K562 (cell line): ENCODE measurements around the gene TBC1D7. TPM values are rescaled to one million over a fixed set of nuclear protein-coding genes. Genes with fewer than 3 reads are reported as not detected.

Experiments used
- ATAC-seq: fragments of 200-7000 bp; cut with Tn5 transposase; 3 replicates; pipeline ENCODE4 v1.9.1; 2020; ENCODE audit warnings: moderate library complexity
- BruUV-seq: library from RNA; stranded (reverse); fragments of 400-500 nt; replicated peaks from 2 replicates; lab custom pipeline; 2021; lab: Mats Ljungman, UMichigan
- CTCF ChIA-PET: fragments of 300-600 bp; formaldehyde crosslinking; extraction: SDS; loops from one replicate; lab custom pipeline; 2021; ENCODE audit warnings: low intra/inter-chr PET ratio; lab: Yijun Ruan, JAX
- POLR2A ChIA-PET: fragments of 300-600, 350-650 bp; sonication (Branson Sonifier 250); formaldehyde crosslinking; extraction: SDS; loops from one replicate; lab custom pipeline; 2021; ENCODE audit warnings: antibody characterized with exemption, inconsistent platforms; lab: Yijun Ruan, JAX
- DNase-seq, 4 experiments: peaks; one replicate each; pipeline versions ENCODE4 v3.0.0 to v3.0.0-alpha.2; 2011 to 2018; ENCODE audit warnings: low spot score in 3 of 4, mixed read lengths in 3 of 4; ENCODE audit errors: extremely low read depth in 1 of 4
- FAIRE-seq: peaks from 2 replicates; lab custom pipeline; 2011; peaks lifted over from hg19 to GRCh38; lab: Jason Lieb, UNC
- H2AFZ ChIP-seq: 2 replicates; pipeline ENCODE4 v1.6.0; 2011; ENCODE audit warnings: low read depth, low read length, control low read depth, inconsistent platforms
- H3K27ac ChIP-seq: fragments of 200-600 bp; 3 replicates; pipeline ENCODE4 v1.8.0; 2011; ENCODE audit warnings: low read depth, mild to moderate bottlenecking, control low read depth, inconsistent platforms, low read length, moderate library complexity, mixed read lengths; ENCODE audit errors: extremely low read depth
- H3K27me3 ChIP-seq, 2 experiments: fragments of 300-600 bp in 1 of 2; 2 replicates in 1 of 2; 3 replicates in 1 of 2; pipeline versions ENCODE4 v1.6.0 to v1.8.0; 2011; ENCODE audit warnings: inconsistent platforms in 2 of 2, low read length in 2 of 2, mild to moderate bottlenecking in 1 of 2, mixed read lengths in 1 of 2, moderate library complexity in 1 of 2; ENCODE audit not compliant: control insufficient read depth in 2 of 2, insufficient read depth in 2 of 2
- H3K36me3 ChIP-seq: fragments of 300-600 bp; 3 replicates; pipeline ENCODE4 v1.8.0; 2011; ENCODE audit warnings: mild to moderate bottlenecking, low read length, inconsistent platforms; ENCODE audit not compliant: control insufficient read depth, insufficient read depth
- H3K4me1 ChIP-seq, 2 experiments: fragments of 200-600 bp in 1 of 2; replicated peaks in 1 of 2; 2 replicates in 1 of 2; 3 replicates in 1 of 2; pipeline versions ENCODE4 v1.5.1 to v1.8.0; 2011; ENCODE audit warnings: inconsistent platforms in 2 of 2, low read length in 2 of 2, mild to moderate bottlenecking in 1 of 2, mixed read lengths in 1 of 2, moderate library complexity in 1 of 2; ENCODE audit not compliant: control insufficient read depth in 2 of 2, insufficient read depth in 2 of 2
- H3K4me2 ChIP-seq: 2 replicates; pipeline ENCODE4 v1.6.1; 2011; ENCODE audit warnings: low read length, control low read depth, inconsistent platforms, mixed read lengths; ENCODE audit not compliant: insufficient read depth
- H3K4me3 ChIP-seq: fragments of 200-600 bp; sonication (generic), shearing (Covaris generic); 2 replicates; pipeline ENCODE4 v1.5.1; 2016; ENCODE audit warnings: control low read depth, inconsistent platforms
- H3K79me2 ChIP-seq: fragments of 200-600 bp; 3 replicates; pipeline ENCODE4 v1.8.0; 2011; ENCODE audit warnings: low read length, inconsistent platforms; ENCODE audit not compliant: control insufficient read depth, insufficient read depth
- H3K9ac ChIP-seq, 2 experiments: 2 replicates each; pipeline versions ENCODE4 v1.6.0 to v1.6.1; 2011; ENCODE audit warnings: low read depth in 2 of 2, low read length in 2 of 2, control low read depth in 1 of 2, inconsistent platforms in 1 of 2, mild to moderate bottlenecking in 1 of 2, mixed read lengths in 1 of 2; ENCODE audit not compliant: insufficient read depth in 1 of 2
- H3K9me1 ChIP-seq: one replicate; pipeline ENCODE4 v1.6.0; 2011; ENCODE audit warnings: inconsistent platforms, mild to moderate bottlenecking, low read length, moderate library complexity; ENCODE audit not compliant: control insufficient read depth, insufficient read depth
- H3K9me3 ChIP-seq: replicated peaks from 2 replicates; pipeline ENCODE4 v1.5.1; 2011; ENCODE audit warnings: low read depth, low read length, inconsistent platforms; ENCODE audit not compliant: control insufficient read depth, insufficient read depth
- H4K20me1 ChIP-seq: replicated peaks from 2 replicates; pipeline ENCODE4 v1.6.1; 2011; ENCODE audit warnings: low read length, inconsistent platforms, mixed read lengths; ENCODE audit not compliant: control insufficient read depth, insufficient read depth
- CBFB ChIP-seq: sonication (generic); formaldehyde crosslinking; IDR thresholded peaks from 2 replicates; pipeline ENCODE4 v1.4.0; 2020; ENCODE audit warnings: mild to moderate bottlenecking, missing genetic modification reagents
- CEBPB ChIP-seq: fragments of 450-650 bp; IDR thresholded peaks from 2 replicates; pipeline ENCODE4 v1.6.1; 2016; ENCODE audit warnings: missing genetic modification characterization, missing compliant biosample characterization
- CTBP1 ChIP-seq: fragments of 450-650 bp; IDR thresholded peaks from 2 replicates; pipeline ENCODE4 v1.6.1; 2016; ENCODE audit warnings: borderline replicate concordance
- HDAC1 ChIP-seq, 2 experiments: fragments of 450-650 bp; IDR thresholded peaks; 2 replicates each; pipeline ENCODE4 v1.6.1; 2016 to 2017; ENCODE audit warnings: inconsistent platforms in 1 of 2, mild to moderate bottlenecking in 1 of 2, moderate library complexity in 1 of 2
- JUND ChIP-seq, 2 experiments: IDR thresholded peaks; 2 replicates in 1 of 2; 3 replicates in 1 of 2; pipeline ENCODE4 v1.6.1; 2011; ENCODE audit warnings: borderline replicate concordance in 2 of 2, low read depth in 2 of 2, low read length in 2 of 2, improper control_type of control experiment in 1 of 2, missing biosample characterization in 1 of 2, missing genetic modification characterization in 1 of 2, missing genetic modification reagents in 1 of 2
- POLR2B ChIP-seq: fragments of 450-650 bp; IDR thresholded peaks from 2 replicates; pipeline ENCODE4 v1.6.1; 2018; ENCODE audit warnings: low read depth; ENCODE audit not compliant: partially characterized antibody
- TEAD4 ChIP-seq, 2 experiments: sonication (generic) in 1 of 2; formaldehyde crosslinking in 1 of 2; IDR thresholded peaks; 2 replicates each; pipeline versions ENCODE4 v1.6.1 to v1.8.0; 2012 to 2022; ENCODE audit warnings: borderline replicate concordance in 1 of 2, inconsistent platforms in 1 of 2, low read length in 1 of 2, mild to moderate bottlenecking in 1 of 2, missing genetic modification reagents in 1 of 2
- ZNF24 ChIP-seq: fragments of 450-650 bp; IDR thresholded peaks from 2 replicates; pipeline ENCODE4 v1.6.1; 2016
- ZNF436 ChIP-seq: fragments of 250-450, 450-650 bp; sonication (Bioruptor Pico); formaldehyde crosslinking; IDR thresholded peaks from 2 replicates; pipeline ENCODE4 v1.7.0; 2020; ENCODE audit warnings: mild to moderate bottlenecking
- ZNF778 ChIP-seq: fragments of 450-650 bp; formaldehyde crosslinking; IDR thresholded peaks from 2 replicates; pipeline ENCODE4 v1.4.0; 2020; ENCODE audit warnings: mild to moderate bottlenecking, moderate library complexity
- ZZZ3 ChIP-seq: fragments of 450-650 bp; IDR thresholded peaks from 2 replicates; pipeline ENCODE4 v1.6.1; 2016; ENCODE audit warnings: antibody characterized with exemption, mild to moderate bottlenecking, moderate library complexity
- WGBS: fragments of 100-300 bp; shearing (Covaris generic); methylation state at CpG from one replicate; pipeline ENCODE4 v1.1.6; 2016; ENCODE audit warnings: low coverage, mixed read lengths; ENCODE audit not compliant: insufficient coverage; ENCODE audit errors: missing lambda C conversion rate; 5-methylcytosine and 5-hydroxymethylcytosine counted together
- in situ Hi-C: fragments of 300-500 bp; cut with MboI; formaldehyde crosslinking; loops from 4 replicates; pipeline ENCODE4 v1.15.0; 2018; ENCODE audit warnings: inconsistent platforms, mixed read lengths
- intact Hi-C: fragments of 100-400 bp; cut with micrococcal nuclease; formaldehyde crosslinking; loops from 2 replicates; pipeline ENCODE4 v1.14.2; 2022
- polyA plus RNA-seq, 8 experiments: library from polyadenylated mRNA; depleted of rRNA in 4 of 8; stranded (reverse) in 5 of 8; unstranded in 3 of 8; fragments of >200 nt; fragmentation: Nextera tagmentation in 2 of 8; fragmentation: Illumina TruSeq in 1 of 8; extraction: Ambion mirVana in 2 of 8; extraction: Trizol in 1 of 8; gene quantifications; 2 replicates each; pipeline versions ENCODE4 v1.2.1 to v1.2.3, GENCODE V29; 2011 to 2014; ENCODE audit warnings: inconsistent platforms in 1 of 8, missing spikeins in 1 of 8
- total RNA-seq, 7 experiments: library from RNA; depleted of rRNA in 6 of 7; stranded (reverse); fragments of >200 nt in 6 of 7; fragmentation: Illumina TruSeq in 2 of 7; extraction: Trizol in 2 of 7; gene quantifications; 2 replicates each; pipeline versions ENCODE4 v1.2.1 to v1.2.3, GENCODE V29; 2011 to 2021; ENCODE audit warnings: low replicate concordance in 1 of 7
- TF ChIP-seq, protein P1 (sequence below): fragments of 450-650 bp; IDR thresholded peaks from 2 replicates; pipeline ENCODE4 v1.6.1; 2016
- TF ChIP-seq, protein P2 (sequence below): fragments of 450-650 bp; IDR thresholded peaks from 2 replicates; pipeline ENCODE4 v1.6.1; 2017; ENCODE audit warnings: antibody characterized with exemption, mild to moderate bottlenecking

TBC1D7 gene
- total and polyA plus RNA-seq, 9 of the 15 experiments (the other 6 are each of a cell fraction or from before 2014, with no cell fraction given), result 49.4 to 107 (median 61.1) TPM

DNA sequence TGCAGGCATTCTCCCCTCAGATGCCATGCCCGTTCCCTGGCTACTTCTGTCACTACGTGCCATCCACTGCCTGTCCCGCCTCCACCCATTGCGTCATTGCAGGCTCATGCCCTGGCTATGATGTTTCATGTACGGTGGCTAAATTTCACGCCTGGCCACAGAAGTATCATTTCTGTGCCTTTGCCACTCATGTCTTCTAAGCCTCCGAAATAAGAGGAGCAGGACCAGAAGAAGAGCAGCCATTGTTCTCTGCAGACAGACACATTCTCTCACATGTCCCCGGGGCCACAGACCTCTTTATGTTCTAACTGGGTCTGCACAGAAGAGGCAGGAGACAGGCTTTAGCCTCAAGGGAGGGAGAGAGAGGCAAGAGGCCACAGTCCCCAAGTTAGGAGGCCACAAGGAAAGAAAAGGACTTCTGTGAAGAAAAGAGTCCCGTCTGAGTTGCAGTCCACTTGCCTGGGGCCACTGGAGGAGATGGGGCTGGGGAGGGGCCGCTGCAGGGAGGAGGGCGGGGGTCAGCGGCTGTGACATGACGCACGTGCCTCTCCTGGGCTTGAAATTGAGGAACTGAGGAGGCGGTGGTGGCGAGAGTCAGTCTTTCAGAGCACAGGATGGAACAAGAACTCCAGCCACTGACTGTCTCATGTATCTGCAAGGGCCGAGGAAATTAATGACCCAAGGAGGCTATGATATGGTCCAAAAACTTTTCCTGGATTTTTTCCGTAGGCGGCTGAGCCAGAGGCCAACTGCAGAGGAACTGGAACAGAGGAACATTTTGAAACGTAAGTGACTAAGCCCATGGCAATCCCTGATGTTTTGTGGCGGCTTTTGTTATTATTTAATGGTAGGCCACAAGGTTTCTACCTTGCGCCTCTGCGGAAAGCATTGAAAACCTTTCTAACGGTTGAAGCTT is 55.9 kb downstream of the TBC1D7 start (continued):
- TF ChIP-seq, protein P1, sequence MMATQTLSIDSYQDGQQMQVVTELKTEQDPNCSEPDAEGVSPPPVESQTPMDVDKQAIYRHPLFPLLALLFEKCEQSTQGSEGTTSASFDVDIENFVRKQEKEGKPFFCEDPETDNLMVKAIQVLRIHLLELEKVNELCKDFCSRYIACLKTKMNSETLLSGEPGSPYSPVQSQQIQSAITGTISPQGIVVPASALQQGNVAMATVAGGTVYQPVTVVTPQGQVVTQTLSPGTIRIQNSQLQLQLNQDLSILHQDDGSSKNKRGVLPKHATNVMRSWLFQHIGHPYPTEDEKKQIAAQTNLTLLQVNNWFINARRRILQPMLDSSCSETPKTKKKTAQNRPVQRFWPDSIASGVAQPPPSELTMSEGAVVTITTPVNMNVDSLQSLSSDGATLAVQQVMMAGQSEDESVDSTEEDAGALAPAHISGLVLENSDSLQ, result peak; percentile 41; the same call in 1 of the 2 replicates
- peak; percentile 69 for TF ChIP-seq POLR2B
- 0 out of 4 replicates have a peak, but pooled peaks of 1 of the 2 experiments have one; percentile 65 for TF ChIP-seq HDAC1 (IDR thresholded peaks at IDR 0.05)

DNA sequence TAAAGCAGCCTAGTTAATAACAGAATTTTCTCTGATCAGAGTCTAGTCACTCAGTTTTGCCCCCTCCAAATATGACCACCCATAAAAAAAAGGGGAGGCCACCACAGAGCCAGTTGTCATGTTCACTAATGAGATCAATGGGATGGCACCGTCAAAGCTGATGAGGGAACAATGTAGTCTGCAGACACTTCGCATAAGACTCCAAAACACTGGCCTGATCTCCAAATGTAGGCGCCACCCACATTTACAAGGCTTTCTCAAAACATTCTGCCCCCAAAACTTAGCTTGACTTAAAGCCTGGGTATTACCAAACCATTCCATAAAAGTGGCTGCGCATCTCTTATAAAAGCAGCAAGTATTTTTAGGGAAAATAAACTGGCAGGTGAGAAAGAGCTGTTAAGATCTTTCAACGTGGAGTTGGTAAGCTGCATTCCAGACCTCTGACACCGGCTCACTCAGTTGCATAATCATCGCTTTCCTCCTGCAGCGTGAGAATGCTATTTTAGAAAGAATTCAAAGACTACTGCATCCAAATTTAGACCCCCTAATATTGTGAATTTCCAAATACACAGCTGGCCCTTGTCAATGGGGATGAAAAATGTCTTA is 59.3 kb downstream of the TBC1D7 start:
- in situ Hi-C loops (no loop called here), intact Hi-C loops (no loop called here)
- no peak overlapping the region for H3K4me3 ChIP-seq
- FAIRE-seq (peak; percentile 26), ATAC-seq (no peak), DNase-seq (peak in 1 of 4 experiments; percentile 33)
- H3K4me1 ChIP-seq, result peaks cover 10 to 19% of the 10 kb centered on the region in 2 experiments
- H3K36me3 ChIP-seq, result peaks cover 14% of the 10 kb centered on the region; the same call in 2 of the 3 replicates
- H3K27ac ChIP-seq, result no peak overlapping the region
- peaks cover 8% of the 10 kb centered on the region; the same call in 1 of the 2 replicates for H3K9me3 ChIP-seq
- H3K9me1 ChIP-seq, result peaks cover 3% of the 10 kb centered on the region
- no TSS peak for BruUV-seq
- H3K4me2 ChIP-seq, result no peak overlapping the region
- H4K20me1 ChIP-seq, result no peaks in the 10 kb centered on the region
- H2AFZ ChIP-seq, result no peak overlapping the region
- ChIA-PET CTCF (interaction anchor here (0.5 kb wide), 1 partner anchor 38 kb away, joined by 4 read pairs; no protein-coding TSS in a partner anchor), POLR2A (interaction anchor here (0.8 to 5.1 kb wide), 6 partner anchors 9 to 127 kb away, joined by 3 to 33 read pairs (median 3); no protein-coding TSS in a partner anchor)
- H3K9ac ChIP-seq, result no peak overlapping the region
- H3K79me2 ChIP-seq, result peaks cover 24% of the 10 kb centered on the region
- H3K27me3 ChIP-seq, result no peaks in the 10 kb centered on the region
- whole genome bisulfite sequencing, result 40% methylated on average over 8 of the region's 8 CpGs
- TF ChIP-seq ZZZ3 (no peak), JUND (IDR thresholded peaks at IDR 0.05; ENCODE audit: borderline replicate concordance, low read depth, low read length) (peak; percentile 55; the same call in 1 of the 2 replicates), JUND (tag; IDR thresholded peaks at IDR 0.05; ENCODE audit: borderline replicate concordance, low read depth, low read length) (no peak), ZNF778 (CRISPR knock-in tag) (no peak), TEAD4 (IDR thresholded peaks at IDR 0.05; ENCODE audit: low read length) (peak; percentile 68), TEAD4 (CRISPR knock-in tag; IDR thresholded peaks at IDR 0.05; ENCODE audit: borderline replicate concordance) (no peak), ZNF24 (no peak), ZNF436 (CRISPR knock-in tag) (no peak), CTBP1 (peak; percentile 13; the same call in 1 of the 2 replicates), CEBPB (tag) (peak; percentile 95), CBFB (CRISPR knock-in tag) (no peak)
- TF ChIP-seq, protein P2, sequence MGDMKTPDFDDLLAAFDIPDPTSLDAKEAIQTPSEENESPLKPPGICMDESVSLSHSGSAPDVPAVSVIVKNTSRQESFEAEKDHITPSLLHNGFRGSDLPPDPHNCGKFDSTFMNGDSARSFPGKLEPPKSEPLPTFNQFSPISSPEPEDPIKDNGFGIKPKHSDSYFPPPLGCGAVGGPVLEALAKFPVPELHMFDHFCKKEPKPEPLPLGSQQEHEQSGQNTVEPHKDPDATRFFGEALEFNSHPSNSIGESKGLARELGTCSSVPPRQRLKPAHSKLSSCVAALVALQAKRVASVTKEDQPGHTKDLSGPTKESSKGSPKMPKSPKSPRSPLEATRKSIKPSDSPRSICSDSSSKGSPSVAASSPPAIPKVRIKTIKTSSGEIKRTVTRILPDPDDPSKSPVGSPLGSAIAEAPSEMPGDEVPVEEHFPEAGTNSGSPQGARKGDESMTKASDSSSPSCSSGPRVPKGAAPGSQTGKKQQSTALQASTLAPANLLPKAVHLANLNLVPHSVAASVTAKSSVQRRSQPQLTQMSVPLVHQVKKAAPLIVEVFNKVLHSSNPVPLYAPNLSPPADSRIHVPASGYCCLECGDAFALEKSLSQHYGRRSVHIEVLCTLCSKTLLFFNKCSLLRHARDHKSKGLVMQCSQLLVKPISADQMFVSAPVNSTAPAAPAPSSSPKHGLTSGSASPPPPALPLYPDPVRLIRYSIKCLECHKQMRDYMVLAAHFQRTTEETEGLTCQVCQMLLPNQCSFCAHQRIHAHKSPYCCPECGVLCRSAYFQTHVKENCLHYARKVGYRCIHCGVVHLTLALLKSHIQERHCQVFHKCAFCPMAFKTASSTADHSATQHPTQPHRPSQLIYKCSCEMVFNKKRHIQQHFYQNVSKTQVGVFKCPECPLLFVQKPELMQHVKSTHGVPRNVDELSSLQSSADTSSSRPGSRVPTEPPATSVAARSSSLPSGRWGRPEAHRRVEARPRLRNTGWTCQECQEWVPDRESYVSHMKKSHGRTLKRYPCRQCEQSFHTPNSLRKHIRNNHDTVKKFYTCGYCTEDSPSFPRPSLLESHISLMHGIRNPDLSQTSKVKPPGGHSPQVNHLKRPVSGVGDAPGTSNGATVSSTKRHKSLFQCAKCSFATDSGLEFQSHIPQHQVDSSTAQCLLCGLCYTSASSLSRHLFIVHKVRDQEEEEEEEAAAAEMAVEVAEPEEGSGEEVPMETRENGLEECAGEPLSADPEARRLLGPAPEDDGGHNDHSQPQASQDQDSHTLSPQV, result peak; percentile 57; the same call in 1 of the 2 replicates
